ENCODE data around the gene PABPC3.

Gene PABPC3

DNA sequence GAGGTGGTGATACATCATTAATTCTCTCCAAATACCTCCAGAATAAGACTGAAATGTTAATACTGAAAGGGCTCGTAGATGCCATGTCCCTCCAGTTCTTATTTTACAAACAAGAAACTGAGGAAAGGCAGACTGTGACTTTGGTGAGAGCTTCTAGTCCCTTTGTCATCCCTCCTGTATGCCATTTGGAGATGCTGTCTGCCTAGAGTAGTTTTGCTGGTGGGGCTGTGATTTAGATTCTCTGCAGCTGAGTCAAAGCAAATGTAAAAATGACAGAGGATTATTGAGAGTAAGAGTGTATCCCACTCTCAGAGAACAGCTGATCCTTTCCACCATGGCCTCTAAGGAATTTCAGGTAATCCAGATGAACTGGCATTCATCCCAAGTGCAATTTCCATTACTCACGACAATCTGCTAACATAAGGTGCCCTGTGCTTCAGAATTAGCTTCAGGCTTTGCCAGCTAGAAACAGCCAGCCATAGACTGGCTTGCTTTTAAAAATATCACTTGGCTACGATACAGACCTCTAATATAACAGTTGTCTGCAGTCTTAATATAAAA, 16.8 kb downstream of the PABPC3 start:
- no peak for DNase-seq

DNA sequence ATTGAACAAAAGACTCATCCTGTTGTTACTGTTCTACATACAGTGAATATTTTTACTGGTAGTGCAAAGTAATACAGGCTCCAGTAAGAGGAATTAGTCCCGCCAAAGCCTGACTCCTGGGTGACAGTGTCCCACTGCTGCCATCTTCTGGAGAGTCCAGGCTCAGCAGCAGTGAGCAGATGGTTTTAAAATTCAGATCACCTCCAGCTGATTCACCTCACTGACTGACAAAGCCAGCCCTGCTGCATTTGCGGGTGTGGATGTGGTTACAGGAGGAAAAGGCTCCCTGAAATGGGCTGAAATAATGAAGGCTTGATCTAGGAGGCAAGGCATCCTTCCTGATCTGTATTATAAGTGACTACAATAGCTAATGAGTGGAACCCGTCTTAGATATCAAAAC, 18.3 kb downstream of the PABPC3 start:
- DNase-seq, result peak; percentile 54

DNA sequence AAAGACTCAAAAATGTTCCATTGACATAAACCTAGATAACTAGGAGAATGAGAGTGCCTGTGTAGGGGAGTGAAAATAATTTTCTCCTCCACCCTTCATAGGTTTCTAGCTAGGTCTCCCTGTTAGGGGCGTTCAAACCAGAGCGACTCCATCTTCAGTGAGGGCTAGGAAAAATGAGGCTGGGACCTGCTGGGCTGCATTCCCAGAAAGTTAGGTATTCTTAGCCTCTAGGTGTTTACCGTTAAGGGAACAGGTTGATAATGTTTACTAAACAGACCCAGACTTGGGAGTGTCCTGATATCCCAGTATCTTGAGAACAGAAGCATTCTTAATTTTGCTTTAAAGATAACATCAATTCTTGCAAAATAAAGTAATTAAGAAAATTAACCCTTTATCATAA, 20.1 kb downstream of the PABPC3 start:
- DNase-seq, result no peak

DNA sequence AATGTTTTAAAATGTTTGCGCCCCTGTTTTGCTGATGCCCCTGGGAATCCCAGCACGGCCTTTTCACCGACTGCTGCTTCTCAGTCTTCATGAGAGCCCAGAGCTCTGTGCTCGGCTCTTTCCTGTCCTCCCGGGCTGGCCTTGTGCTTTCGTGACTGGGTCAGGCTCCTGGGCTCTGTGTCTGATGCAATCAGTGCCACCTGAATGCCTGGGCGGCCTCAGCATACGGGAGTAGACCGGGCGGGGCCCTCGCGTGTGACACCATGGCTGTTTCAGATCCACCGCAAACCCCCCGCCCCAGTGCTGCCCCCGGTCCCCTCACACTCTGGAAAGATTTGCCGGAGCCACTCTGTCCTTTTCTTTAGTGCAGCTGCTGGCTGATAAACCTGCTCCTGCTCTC, 21.4 kb downstream of the PABPC3 start:
- no peak for DNase-seq

DNA sequence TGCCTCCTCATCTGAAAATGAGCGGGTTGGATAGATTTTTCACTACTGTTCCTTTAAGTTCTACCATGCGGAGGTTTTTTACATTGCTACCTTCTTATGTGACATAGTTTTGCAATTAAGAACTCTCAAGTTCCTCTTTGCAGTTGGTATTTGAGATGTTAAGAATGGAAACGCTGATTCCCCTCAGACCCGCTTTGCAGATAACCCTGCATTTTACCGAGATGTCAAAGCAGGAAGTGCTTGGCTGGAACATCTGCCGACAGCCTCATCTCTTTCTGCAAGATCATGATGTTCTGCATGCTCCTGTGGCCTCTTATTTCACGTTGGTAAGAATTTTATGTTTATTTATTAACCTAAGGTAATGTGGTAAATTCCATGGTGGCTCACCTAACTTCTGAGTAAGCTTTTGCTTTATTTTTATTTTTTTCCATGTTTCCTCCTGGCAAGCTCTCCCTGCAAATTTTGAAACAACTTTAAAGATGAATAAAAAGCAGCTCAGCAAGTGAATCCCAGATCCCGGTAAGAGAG, 22.5 kb downstream of the PABPC3 start:
- DNase-seq, result no peak

DNA sequence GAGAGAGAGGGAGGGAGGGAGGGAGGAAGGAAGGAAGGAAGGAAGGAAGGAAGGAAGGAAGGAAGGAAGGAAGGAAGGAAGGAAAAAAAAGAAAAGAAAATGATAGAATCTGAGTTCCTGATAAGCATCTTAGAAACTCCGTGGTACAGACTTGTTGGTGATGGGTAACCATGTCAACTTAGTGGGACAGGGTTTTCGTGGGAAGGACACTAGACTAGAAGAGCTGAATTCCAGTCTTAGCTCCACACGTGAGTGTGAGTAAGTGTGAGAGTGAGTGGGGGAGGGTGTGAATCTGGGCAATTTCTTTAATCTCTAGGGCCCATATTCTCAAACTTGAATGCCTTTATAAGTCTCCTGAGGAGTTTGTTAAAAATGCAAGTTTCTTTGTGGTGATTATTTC, 35.0 kb downstream of the PABPC3 start:
- no peak for DNase-seq

DNA sequence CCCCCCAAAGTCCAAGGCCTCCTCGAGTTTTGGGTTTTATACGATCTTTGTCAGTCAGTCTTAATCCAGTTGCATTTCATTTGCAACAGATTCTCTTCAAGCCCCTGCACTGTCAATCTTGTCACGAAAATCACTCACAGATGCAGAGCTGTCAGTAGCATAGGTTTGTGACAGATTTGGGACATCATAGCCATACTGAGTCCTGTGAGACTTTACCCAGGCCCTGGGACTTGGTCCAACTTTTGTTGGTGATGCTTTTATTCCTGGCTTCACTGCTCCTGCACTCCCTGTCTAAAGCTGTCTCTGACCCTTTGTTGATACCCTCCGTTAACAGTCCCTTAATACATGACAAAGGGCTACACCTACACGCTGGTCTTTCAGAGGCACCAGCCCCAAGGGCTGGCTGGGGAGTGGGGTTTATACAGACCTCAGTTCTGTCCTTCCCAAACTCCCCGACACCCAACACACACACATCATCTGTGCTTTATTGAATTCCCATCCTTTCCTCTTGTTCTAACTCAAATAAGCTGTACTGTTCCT, 36.0 kb downstream of the PABPC3 start:
- no peak for DNase-seq

DNA sequence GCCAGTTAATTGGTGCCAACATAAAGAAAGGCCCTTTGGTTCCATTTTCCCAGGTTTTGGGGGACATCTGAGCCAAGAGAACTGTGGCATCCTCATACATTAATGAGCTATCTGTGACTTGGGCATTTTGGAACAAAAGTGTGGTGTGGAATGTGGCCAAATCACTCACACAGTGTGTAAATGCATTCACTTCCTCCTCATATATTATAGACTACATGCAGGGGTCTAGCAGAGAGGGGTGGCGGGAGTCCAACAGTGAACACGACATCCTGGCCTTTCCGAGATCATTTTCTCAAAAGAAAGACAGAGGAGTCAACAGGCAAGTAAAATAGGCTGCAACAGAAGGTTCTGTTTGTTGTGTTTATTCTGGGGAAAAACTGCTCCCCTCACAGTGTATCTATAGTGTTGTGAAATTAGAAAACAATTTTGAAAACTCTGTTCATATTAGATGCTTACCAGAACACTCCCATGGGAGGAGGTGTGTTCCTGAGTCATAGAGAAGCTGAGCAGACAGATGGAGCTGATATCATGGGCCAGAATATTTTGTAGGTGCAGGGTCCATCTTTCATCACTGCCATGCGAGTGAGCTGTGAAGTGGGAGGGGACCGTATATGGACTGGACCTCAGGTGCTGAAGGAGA, 36.9 kb downstream of the PABPC3 start:
- no peak for DNase-seq

DNA sequence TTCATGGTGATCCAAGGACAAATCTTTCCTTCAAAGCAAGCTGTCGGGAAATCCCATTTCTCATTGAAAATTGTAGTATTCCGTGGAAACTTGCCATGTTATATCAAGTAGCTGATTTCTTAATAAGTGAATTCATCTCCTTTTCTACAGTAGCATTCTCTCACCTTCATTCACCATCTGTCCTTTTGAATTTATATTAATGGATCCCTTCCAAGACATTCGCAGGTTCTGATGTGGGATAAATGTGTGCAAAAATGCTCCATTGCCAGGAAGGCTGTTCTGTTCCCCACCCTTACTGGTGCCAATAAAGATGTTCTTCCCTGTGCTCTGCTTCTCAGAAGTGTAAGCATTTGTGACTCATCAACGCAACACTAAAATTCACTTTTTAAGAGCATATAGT, 40.0 kb downstream of the PABPC3 start:
- no peak for DNase-seq

DNA sequence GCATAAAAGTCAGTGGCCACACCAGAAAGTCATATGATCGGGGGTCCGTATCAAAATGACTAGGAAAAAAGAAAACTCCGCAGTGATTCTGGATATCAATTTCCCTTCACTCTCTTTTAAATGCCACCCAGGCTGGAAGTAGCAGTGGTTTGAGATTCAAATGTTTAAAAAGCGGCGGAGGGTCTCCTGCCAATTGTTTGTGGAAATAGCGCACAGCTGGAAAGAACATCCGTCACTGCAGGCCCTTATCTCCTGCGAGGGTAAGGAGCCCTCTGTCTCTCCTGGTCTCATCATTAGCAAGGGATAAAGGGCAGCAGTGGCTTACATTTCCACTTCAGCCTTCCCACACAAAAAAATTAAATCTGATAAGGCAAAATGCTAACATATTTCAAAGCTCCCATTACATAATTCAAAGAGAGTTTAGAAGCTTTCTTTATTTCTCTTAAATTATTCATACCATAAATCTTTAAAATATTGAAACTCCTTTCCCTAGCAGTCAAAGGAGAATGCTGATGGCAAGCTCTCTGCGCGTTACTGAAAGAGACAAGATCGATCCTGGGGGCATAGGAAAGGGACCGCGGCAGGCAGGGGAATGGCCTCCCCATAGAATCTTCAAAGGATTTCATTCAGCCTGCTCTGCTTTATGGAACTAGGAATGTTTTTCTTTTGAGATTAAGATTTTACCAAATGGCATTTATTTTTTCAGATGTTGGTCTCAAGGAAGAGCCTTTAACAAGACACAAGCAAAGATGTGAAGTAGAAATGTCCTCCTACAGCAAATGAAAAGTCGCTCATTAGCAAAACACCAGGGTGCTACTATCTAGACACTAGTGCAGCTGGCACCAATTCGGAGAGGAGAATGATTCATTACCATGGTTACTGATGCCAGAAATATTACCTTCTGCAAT, 41.2 kb downstream of the PABPC3 start:
- DNase-seq, result no peak

DNA sequence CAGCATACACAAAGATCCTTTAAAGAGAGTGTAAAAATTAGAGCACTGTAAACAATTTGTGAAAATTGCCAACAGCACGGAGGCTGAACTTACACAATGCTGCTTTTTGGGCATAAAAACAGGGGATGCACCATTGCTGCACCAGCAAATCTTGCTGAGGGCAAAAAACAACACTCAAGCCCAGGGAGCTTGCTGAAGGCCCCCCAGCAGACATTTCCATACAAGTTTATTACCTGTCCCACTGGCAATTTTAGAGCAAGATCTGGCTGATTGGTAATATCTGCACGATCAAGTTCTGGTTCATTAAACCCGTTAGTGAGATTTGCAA, 41.8 kb downstream of the PABPC3 start:
- DNase-seq, result no peak

DNA sequence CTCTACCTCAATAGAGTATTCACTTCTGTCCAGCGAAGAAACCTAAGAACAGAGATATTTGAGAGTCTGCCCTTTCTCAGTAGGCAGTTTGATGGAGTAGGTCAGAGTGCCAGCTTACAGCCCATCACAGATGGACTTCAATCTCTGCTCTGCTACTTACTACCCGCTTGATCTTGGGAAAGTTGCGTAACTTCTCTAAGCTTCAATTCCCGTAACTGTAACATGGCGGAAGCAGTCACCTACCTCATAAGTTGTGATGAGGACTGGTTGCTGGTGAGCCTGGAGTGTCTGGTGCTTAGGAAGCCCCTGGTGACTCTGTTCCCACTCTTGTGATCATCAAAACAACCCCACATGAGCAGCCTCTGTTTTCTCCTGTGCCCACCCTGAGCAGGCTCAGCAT, 45.1 kb downstream of the PABPC3 start:
- no peak for DNase-seq

DNA sequence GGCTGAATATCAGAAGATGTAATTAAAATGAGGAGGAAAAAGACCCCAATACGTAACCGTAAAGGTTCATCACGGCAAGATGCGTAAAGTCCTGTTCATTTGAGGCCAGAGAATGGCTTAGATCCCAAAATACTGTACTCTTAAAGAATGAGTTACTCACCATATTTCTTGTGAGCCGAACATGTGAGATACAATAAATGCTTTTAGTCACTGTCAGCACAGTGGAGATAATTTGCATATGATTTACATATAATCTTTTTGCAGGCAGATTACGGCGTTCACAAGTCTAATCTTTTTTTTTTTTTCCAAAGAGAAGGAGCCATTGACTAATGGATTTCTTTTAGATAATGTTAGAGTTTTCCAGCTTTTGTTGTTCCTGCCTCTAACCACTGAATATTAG, 47.8 kb downstream of the PABPC3 start:
- no peak for DNase-seq

DNA sequence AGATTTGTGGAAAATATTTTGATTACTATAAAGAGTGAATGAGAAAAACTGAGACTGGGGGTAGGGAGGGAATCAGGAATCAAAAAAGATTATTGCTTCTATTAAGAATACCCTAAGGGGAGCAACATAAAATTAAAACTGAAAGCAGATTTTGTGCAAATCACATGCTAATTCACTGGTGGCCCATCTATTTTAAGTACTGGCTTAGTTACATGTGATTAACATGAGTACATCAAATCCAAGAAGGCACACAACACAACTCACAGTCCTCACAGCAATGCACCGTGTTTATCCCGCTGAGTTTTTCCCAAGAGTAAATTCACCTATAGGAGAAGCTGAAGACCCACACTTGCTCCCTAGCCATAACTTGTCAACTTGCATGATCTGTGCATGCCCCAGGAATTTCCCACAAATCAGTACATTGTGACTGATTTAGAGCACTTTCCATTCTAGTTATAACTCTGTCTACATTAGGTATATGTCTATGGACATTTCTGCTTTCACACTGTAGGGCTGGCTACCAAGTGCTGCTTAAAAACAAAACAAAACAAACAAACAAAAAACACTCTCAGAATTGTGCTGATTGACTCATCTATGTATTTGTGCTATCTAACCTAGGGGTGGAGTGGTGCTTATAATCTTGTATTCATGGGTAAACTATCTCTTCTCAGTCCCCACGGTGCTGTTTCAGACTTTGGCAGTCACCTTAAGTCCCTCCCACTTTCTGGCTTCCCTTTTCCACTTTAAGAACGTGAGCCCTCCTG, 51.9 kb downstream of the PABPC3 start:
- DNase-seq, result no peak

DNA sequence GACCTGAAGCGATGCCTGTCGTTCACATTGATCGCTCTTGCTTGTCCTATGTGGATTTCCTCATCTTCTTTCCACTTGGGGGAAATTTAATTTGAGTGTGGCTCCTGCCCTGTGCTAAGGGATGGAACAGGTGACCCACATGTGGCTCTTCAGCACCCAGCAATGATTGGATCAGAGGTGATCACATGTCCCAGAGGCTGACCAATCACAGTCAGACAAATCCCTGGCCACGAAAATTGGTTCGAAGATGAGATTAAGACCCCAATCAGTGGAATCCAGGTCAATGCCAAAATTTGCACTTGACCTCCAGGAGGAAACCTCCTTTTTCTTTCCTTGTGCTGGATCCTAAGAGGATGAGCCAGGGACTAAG, 52.5 kb downstream of the PABPC3 start:
- DNase-seq, result no peak

All from stimulated activated CD4-positive, alpha-beta T cell treated with anti-CD3 and anti-CD28 coated beads, Interleukin-4, amount 100 ng/mL, for 1 hour (primary cell).